ENCODE measurements around the gene MLLT10. TPM values are rescaled to one million over a fixed set of nuclear protein-coding genes. Genes with fewer than 3 reads are reported as not detected.
A peak's percentile ranks its signal among the peaks of the same experiment; 100 is the strongest.

MLLT10 gene
- total and polyA plus RNA-seq, 2 of the 8 experiments (the other 6 are each of a cell fraction or from before 2014, with no cell fraction given), result 53.1 to 62.1 TPM

DNA sequence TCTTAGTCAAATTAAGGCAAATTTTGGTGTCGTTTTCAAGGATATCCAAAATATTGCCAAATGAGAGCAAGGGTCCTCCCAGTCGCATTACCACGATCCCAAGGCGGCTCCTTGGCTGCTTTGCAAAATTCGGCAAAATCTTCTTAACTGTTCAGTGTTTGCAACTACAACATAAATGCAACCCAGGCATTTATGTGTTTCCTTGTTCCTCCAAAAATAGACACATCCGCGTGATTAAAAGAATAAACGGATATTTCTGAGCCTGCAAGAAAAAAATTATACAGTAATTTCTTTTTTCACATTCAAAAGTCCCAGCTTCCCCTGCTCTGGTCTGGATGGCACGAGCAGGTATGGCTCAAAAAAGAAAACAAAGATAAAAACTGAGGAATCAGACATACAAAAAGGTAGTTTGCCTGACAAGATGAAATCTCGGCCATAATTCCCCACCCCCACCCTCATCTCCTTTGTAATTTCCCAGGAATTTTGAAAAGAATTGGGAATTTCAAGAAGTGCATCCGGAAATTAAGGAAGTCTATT, 14.6 kb upstream of the MLLT10 start:
- no peak overlapping the region for H2BK15ac ChIP-seq (ENCODE audit: low read length)
- H3K79me1 ChIP-seq (ENCODE audit: low read depth, low read length), result no peaks in the 10 kb centered on the region
- peak overlapping the region; percentile 66 to 90 (median 83); a peak in 7 of 8 replicates for H3K4me3 ChIP-seq (ENCODE audit: extremely low read depth in 1 of 4, insufficient read depth in 2 of 4, low read depth in 3 of 4, low read length in 4 of 4)
- H2BK20ac ChIP-seq (ENCODE audit: low read length), result no peak overlapping the region
- no peak overlapping the region for H2BK120ac ChIP-seq (replicated peaks; ENCODE audit: low read depth, low read length)
- no peak overlapping the region for H3K23ac ChIP-seq (ENCODE audit: insufficient read length)
- H3K23me2 ChIP-seq (ENCODE audit: low read depth, low read length), result peaks cover 28% of the 10 kb centered on the region
- 5% methylated on average over 11 of the region's 11 CpGs; no CpG with 5 or more reads in 1 of the 2 experiments for WGBS, 2 experiments (ENCODE audit: extremely low coverage in 1 of 2, insufficient coverage in 1 of 2, insufficient read length in 1 of 2, insufficient replicate concordance in 2 of 2, low coverage in 1 of 2, low lambda C conversion rate in 2 of 2, missing lambda C conversion rate in 1 of 2)
- H4K5ac ChIP-seq (ENCODE audit: insufficient read length, low read depth, low read length), result no peak overlapping the region
- CTCF ChIA-PET (ENCODE audit: partially characterized antibody), result interaction anchor here (0.6 to 1.4 kb wide), 6 partner anchors 14 to 239 kb away, joined by 3 to 8 read pairs (median 5); no protein-coding TSS in a partner anchor
- no peak overlapping the region for H2AK5ac ChIP-seq (ENCODE audit: low read depth, low read length)
- peaks cover 0 to 3% (median 0%) of the 10 kb centered on the region in 4 experiments; a peak in 2 of 7 replicates for H3K27me3 ChIP-seq (replicated peaks in 1 of 4; ENCODE audit: control insufficient read depth in 3 of 4, extremely low read depth in 1 of 4, insufficient read depth in 3 of 4, low read length in 3 of 4)
- no peak for DNase-seq (ENCODE audit: low read depth in 1 of 2, low spot score in 2 of 2)
- no peak overlapping the region for H3K27ac ChIP-seq (ENCODE audit: low read depth, low read length)
- POLR2A ChIA-PET (ENCODE audit: partially characterized antibody), result interaction anchor here (0.6 to 17.3 kb wide), 4 partner anchors 8 to 223 kb away, joined by 3 to 352 read pairs (median 163); no protein-coding TSS in a partner anchor
- H3K9ac ChIP-seq (replicated peaks in 1 of 4; ENCODE audit: extremely low read depth in 1 of 4, low read depth in 3 of 4, low read length in 3 of 4), result peak overlapping the region in 1 of 4 experiments; percentile 7; a peak in 1 of 7 replicates
- peaks cover 16 to 37% (median 27%) of the 10 kb centered on the region in 4 experiments for H3K4me1 ChIP-seq (replicated peaks in 1 of 4; ENCODE audit: control insufficient read depth in 3 of 4, insufficient read depth in 4 of 4, low read length in 3 of 4)
- H3K79me2 ChIP-seq (ENCODE audit: control insufficient read depth in 1 of 2, insufficient read depth in 2 of 2, low read length in 2 of 2), result peaks cover 0 to 29% of the 10 kb centered on the region in 2 experiments; a peak in 3 of 4 replicates
- peaks cover 0 to 2% of the 10 kb centered on the region in 2 experiments for H4K20me1 ChIP-seq (replicated peaks in 1 of 2; ENCODE audit: control insufficient read depth in 1 of 2, insufficient read depth in 2 of 2, low read length in 2 of 2)
- no peak overlapping the region for H4K8ac ChIP-seq (ENCODE audit: extremely low read depth, insufficient read depth, low read length)
- H4K91ac ChIP-seq (replicated peaks; ENCODE audit: insufficient read length, low read length), result no peak overlapping the region
- peak overlapping the region; percentile 12; the same call in 1 of the 2 replicates for H3K18ac ChIP-seq (ENCODE audit: extremely low read depth, low read length)
- H3K4ac ChIP-seq (replicated peaks; ENCODE audit: insufficient read length, low read depth, low read length), result no peak overlapping the region
- no peak for FAIRE-seq
- no peak overlapping the region for H2AFZ ChIP-seq (ENCODE audit: low read length)
- H2BK5ac ChIP-seq (ENCODE audit: low read depth, low read length), result no peak overlapping the region
- peak overlapping the region; percentile 96 to 100 for H3K4me2 ChIP-seq (ENCODE audit: insufficient read depth in 1 of 2, low read depth in 2 of 2, low read length in 2 of 2)
- peak overlapping the region; percentile 53; the same call in 1 of the 2 replicates for H2BK12ac ChIP-seq (ENCODE audit: low read depth, low read length)
- no peaks in the 10 kb centered on the region for H3K36me3 ChIP-seq (ENCODE audit: control insufficient read depth in 2 of 4, insufficient read depth in 4 of 4, low read length in 3 of 4)
- no peaks in the 10 kb centered on the region for H3K9me3 ChIP-seq (ENCODE audit: insufficient read depth in 2 of 2, low read depth in 1 of 2, low read length in 1 of 2)
- H3K56ac ChIP-seq (replicated peaks; ENCODE audit: insufficient read length, low read depth, low read length), result no peak overlapping the region
- no peak overlapping the region for H3K14ac ChIP-seq (ENCODE audit: insufficient read length)
